Tibial artery (tissue), 4 donors: Measurements from ENCODE around the gene CADPS2.

ENCODE experiments used
- DNase-seq, 2 donors: peaks; one replicate each; pipeline ENCODE4 v3.0.0-alpha.2; 2019
- H3K27ac ChIP-seq, 2 donors: fragments of 200-600 bp; sonication (generic) in 1 of 2; 1 replicate in 1 of 2; 2 replicates in 1 of 2; pipeline ENCODE4 v1.5.1; 2018 to 2019; ENCODE audit warnings: mild to moderate bottlenecking in 1 of 2
- H3K27me3 ChIP-seq, 2 donors: fragments of 200-600 bp; sonication (generic) in 1 of 2; one replicate each; pipeline versions ENCODE4 v1.5.1 to v1.6.0; 2016 to 2019
- H3K36me3 ChIP-seq, 3 donors: fragments of 200-600 bp; sonication (generic) in 2 of 3; one replicate each; pipeline ENCODE4 v1.5.1; 2016 to 2019; ENCODE audit warnings: mild to moderate bottlenecking in 2 of 3
- H3K4me1 ChIP-seq, 4 donors: fragments of 200-600 bp; sonication (generic) in 2 of 4; 1 replicate in 3 of 4; 2 replicates in 1 of 4; pipeline ENCODE4 v1.5.1; 2016 to 2019
- H3K4me3 ChIP-seq, 2 donors: fragments of 200-600 bp; sonication (generic) in 1 of 2; 1 replicate in 1 of 2; 2 replicates in 1 of 2; pipeline ENCODE4 v1.5.1; 2018 to 2019; ENCODE audit warnings: mild to moderate bottlenecking in 2 of 2
- H3K9me3 ChIP-seq, 3 donors: fragments of 200-600 bp; sonication (generic) in 1 of 3; one replicate each; pipeline ENCODE4 v1.5.1; 2016 to 2019
- intact Hi-C: fragments of 100-400 bp; cut with DNase I; formaldehyde crosslinking; loops from one replicate; pipeline ENCODE4 v1.15.0; 2023; ENCODE audit warnings: low total_unique reads
- TF ChIP-seq, protein P1 (sequence below), 2 experiments: fragments of 200-600 bp in 1 of 2; fragments of 450-650 bp in 1 of 2; IDR thresholded peaks; one replicate each; pipeline ENCODE4 v1.5.1; 2017 to 2019; ENCODE audit warnings: antibody characterized with exemption in 2 of 2, mild to moderate bottlenecking in 1 of 2, moderate library complexity in 1 of 2

CADPS2 gene

DNA sequence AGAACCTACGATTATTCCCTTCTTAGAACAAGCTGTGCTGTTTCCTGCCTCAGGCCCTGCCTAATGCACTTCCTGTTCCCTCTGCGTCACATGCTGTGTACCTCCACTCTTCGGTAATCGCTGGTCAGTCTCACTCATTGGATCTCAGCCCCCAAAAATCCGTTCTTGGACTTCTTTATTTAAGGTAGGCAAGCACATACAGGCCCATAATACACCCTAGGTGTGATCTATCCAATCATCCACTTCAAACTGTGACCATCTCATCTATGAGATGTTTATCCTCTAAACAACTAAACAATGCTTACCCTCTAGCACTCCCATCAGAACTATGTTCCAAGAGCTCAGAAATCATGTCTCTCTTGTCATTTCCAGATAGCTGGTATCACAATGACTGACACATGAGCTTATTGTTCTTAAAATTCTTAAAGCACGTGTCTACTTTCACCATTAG, 83.9 kb downstream of the CADPS2 start:
- Histone ChIP-seq H3K27me3 (no peaks in the 10 kb centered on the region), H3K9me3 (no peaks in the 10 kb centered on the region), H3K27ac (no peak overlapping the region), H3K4me1 (peaks cover 0 to 6% (median 2%) of the 10 kb centered on the region in 4 donors), H3K36me3 (no peaks in the 10 kb centered on the region), H3K4me3 (no peak overlapping the region)
- peak in 1 of 2 donors; percentile 23 for DNase-seq
- TF ChIP-seq, protein P1, sequence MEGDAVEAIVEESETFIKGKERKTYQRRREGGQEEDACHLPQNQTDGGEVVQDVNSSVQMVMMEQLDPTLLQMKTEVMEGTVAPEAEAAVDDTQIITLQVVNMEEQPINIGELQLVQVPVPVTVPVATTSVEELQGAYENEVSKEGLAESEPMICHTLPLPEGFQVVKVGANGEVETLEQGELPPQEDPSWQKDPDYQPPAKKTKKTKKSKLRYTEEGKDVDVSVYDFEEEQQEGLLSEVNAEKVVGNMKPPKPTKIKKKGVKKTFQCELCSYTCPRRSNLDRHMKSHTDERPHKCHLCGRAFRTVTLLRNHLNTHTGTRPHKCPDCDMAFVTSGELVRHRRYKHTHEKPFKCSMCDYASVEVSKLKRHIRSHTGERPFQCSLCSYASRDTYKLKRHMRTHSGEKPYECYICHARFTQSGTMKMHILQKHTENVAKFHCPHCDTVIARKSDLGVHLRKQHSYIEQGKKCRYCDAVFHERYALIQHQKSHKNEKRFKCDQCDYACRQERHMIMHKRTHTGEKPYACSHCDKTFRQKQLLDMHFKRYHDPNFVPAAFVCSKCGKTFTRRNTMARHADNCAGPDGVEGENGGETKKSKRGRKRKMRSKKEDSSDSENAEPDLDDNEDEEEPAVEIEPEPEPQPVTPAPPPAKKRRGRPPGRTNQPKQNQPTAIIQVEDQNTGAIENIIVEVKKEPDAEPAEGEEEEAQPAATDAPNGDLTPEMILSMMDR (IDR thresholded peaks at IDR 0.05), result no peak
- intact Hi-C loops, result no loop called here

DNA sequence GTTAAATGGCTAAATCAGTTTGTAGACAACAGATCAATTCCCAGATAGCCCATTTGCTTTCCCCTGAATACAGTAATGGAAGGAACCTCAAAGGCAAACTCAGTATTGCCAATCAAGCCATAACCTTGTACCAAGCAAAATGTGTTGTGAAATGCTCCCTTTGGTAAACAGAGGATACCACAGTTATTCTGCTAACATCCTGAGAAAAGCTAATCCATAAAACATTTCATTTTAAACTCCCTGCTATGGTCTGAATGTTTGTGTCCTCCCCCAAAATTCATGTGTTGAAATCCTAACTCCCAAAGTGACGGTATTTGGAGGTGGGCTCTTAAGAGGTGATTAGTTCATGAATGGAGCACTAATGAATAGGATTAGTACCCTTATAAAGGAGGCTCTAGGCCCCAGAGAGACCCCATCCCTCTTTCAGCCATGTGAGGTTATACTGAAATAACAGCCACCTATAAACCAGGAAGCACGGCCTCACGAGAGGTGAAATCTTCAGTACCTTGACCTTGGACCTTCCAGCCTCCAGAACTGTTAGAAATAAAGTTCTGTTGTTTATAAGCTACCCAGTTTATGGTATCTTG, 94.2 kb downstream of the CADPS2 start:
- Histone ChIP-seq H3K27me3 (no peaks in the 10 kb centered on the region), H3K9me3 (no peaks in the 10 kb centered on the region), H3K4me3 (no peak overlapping the region), H3K36me3 (no peaks in the 10 kb centered on the region), H3K4me1 (no peaks in the 10 kb centered on the region), H3K27ac (no peak overlapping the region)
- DNase-seq, result no peak
- TF ChIP-seq, protein P1 (IDR thresholded peaks at IDR 0.05), result no peak
- intact Hi-C loops, result no loop called here

DNA sequence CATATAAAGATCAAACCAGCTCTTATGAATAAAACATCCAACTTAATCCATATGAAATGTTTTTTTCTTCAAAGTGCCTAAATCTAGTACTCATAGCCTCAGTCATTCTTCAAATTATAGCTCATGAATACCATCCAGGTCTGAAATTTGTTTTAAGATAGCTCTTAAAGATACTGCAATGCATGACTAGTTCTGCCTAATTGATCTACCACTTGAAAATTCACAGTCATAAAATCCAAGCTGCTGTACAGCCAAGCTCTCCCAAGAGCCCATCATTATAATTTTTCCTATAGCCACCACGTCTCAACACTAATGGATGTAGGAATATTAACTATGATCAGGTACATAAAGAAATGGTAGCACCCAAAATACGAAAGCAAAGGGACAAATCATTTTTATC, 95.7 kb downstream of the CADPS2 start:
- Histone ChIP-seq H3K27me3 (no peaks in the 10 kb centered on the region), H3K9me3 (no peaks in the 10 kb centered on the region), H3K36me3 (no peaks in the 10 kb centered on the region), H3K27ac (no peak overlapping the region), H3K4me1 (no peaks in the 10 kb centered on the region), H3K4me3 (no peak overlapping the region)
- intact Hi-C loops, result no loop called here
- TF ChIP-seq, protein P1 (IDR thresholded peaks at IDR 0.05), result no peak
- DNase-seq, result no peak

DNA sequence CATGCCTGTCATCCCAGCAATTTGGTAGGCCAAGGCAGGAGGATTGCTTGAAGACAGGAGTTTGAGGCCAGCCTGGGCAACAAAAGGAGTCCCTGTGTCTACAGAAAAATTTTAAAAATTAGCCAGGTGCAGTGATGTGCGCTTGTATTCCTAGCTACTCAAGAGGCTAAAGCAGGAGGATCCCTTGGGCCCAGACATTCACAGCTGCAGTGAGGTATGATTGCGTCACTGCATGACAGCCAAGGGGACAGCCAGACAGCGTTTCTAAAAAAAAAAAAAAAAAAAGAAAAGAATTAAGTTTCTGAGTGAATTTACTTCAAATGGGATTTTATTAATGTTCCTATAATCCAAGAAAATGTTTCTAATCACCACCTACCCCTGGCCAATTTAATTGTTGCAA, 96.1 kb downstream of the CADPS2 start:
- intact Hi-C loops, result no loop called here
- H3K27me3 ChIP-seq, result no peaks in the 10 kb centered on the region
- no peaks in the 10 kb centered on the region for H3K9me3 ChIP-seq
- H3K36me3 ChIP-seq, result no peaks in the 10 kb centered on the region
- H3K4me3 ChIP-seq, result no peak overlapping the region
- no peak overlapping the region for H3K27ac ChIP-seq
- no peaks in the 10 kb centered on the region for H3K4me1 ChIP-seq
- DNase-seq, result no peak
- TF ChIP-seq, protein P1 (IDR thresholded peaks at IDR 0.05), result no peak

DNA sequence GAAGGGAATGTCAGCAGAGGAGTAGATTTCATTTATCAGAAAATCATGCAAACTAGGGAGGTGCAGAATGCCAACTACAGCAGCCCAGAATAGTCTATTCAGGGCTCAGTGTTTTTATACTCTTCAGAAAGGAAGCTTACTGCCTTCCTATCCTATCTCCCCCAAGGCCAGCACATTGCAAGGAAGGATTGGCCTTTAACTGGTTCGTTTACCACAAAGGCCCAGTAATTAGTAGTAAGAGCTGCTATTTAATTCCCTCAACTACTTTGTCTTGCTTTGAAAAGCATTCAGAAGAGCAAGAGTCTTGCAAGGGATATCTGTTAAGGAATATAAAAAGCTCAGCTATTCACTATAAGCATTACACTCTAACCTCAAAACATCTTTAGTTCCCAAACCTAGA, 97.1 kb downstream of the CADPS2 start:
- H3K27ac ChIP-seq, result no peak overlapping the region
- no peaks in the 10 kb centered on the region for H3K9me3 ChIP-seq
- TF ChIP-seq, protein P1 (IDR thresholded peaks at IDR 0.05), result no peak
- no peak for DNase-seq
- intact Hi-C loops, result no loop called here
- H3K4me1 ChIP-seq, result no peaks in the 10 kb centered on the region
- no peak overlapping the region for H3K4me3 ChIP-seq
- H3K27me3 ChIP-seq, result no peaks in the 10 kb centered on the region
- H3K36me3 ChIP-seq, result no peaks in the 10 kb centered on the region
